ENCODE measurements around the gene TLR1.

TLR1 gene

GRCh38 chr4:38832624-38833528, 28.3 kb upstream of the TLR1 start:
- TF ChIP-seq CTCF (IDR thresholded peaks at IDR 0.05; ENCODE audit: insufficient read depth, low read length, missing control alignments) = no peak
- DNase-seq (ENCODE audit: low read depth, low spot score) = no peak
- ChIA-PET CTCF (interaction anchor here (1.3 to 2.6 kb wide), 3 partner anchors 23 to 34 kb away, joined by 4 to 7 read pairs (median 5); partner anchors contain the start of genes FAM114A1 and TLR1), POLR2A (no interaction called here)
- no peak overlapping the region for H3K4me3 ChIP-seq (ENCODE audit: low read depth, low read length)

DNA sequence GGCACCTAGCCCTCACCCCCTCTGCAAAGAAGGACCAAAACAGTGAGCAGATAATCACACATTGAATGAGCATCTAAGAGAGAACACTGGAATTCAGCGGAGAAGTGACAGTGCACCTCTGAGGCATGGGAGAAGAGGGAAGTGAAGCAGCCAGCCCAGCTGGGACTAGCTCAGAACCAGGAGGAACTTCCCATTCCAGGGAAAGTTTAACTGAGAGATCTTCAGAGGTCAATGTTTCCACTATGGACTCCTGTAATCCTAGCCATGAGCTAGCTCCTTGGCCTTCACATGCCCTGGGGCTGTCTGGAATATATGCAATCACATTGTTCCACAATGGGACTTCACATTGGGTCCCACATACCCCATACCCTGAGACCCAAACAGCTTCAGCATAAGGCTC, 27.6 kb upstream of the TLR1 start:
- no peak for TF ChIP-seq CTCF (IDR thresholded peaks at IDR 0.05; ENCODE audit: insufficient read depth, low read length, missing control alignments)
- CTCF ChIA-PET = interaction anchor here (2.6 to 3.5 kb wide), 2 partner anchors 28 kb away, joined by 7 to 10 read pairs; partner anchors contain the start of gene TLR1
- POLR2A ChIA-PET = no interaction called here
- no peak overlapping the region for H3K4me3 ChIP-seq (ENCODE audit: low read depth, low read length)
- no peak for DNase-seq (ENCODE audit: low read depth, low spot score)

GRCh38 chr4:38831653-38832052, 27.1 kb upstream of the TLR1 start:
- TF ChIP-seq CTCF (IDR thresholded peaks at IDR 0.05; ENCODE audit: insufficient read depth, low read length, missing control alignments) = no peak
- no peak overlapping the region for H3K4me3 ChIP-seq (ENCODE audit: low read depth, low read length)
- ChIA-PET CTCF (interaction anchor here (0.6 to 3.5 kb wide), 4 partner anchors 28 to 47 kb away, joined by 3 to 10 read pairs (median 5); partner anchors contain the start of gene TLR1), POLR2A (no interaction called here)
- DNase-seq (ENCODE audit: low read depth, low spot score) = peak; percentile 94

DNA sequence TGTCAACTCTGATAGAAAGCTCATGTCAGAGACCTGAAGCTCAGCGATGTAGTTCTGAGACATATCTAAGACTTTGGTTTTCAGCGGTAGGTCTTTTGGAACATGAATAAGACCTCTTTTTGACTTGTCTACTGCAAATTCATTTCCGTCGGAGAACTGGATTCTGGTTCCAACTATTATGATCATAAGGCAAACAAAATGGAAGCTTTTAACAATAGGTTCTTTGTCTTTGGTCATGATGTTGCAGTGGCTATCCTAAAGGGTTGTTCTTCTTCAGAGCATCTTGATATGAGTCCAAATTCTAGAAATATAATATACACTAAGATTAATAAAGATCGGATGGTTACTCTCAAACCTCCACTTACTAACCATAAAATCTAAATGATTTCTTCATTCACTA, 24.6 kb upstream of the TLR1 start:
- POLR2A ChIA-PET = no interaction called here
- no peak for DNase-seq (ENCODE audit: low read depth, low spot score)
- CTCF ChIA-PET = interaction anchor here (1.3 to 3.5 kb wide), 3 partner anchors 25 to 46 kb away, joined by 3 to 10 read pairs (median 4); partner anchors contain the start of gene TLR10
- H3K4me3 ChIP-seq (ENCODE audit: low read depth, low read length) = no peak overlapping the region
- TF ChIP-seq CTCF (IDR thresholded peaks at IDR 0.05; ENCODE audit: insufficient read depth, low read length, missing control alignments) = no peak

DNA sequence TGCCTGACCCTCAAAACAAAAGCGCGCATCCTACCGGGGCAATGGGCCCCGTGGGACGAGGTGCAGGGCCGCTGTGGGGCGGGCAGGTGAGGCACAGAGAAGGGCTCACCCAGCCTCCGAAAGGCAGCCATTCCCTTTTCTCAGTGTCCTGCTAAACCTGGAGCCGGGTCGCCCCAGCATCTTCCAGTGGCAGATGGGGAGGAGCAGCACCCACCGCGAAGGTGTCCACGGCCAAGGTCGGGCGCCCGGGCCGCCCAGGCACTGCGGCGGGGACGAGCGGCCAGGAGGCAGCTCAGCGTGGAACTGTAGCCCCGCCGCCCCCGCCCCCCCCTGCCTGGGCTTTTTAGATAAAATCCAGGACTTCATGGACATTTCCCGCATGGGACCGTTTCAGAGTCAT, 19.2 kb upstream of the TLR1 start:
- no peak for DNase-seq (ENCODE audit: low read depth, low spot score)
- no peak for TF ChIP-seq CTCF (IDR thresholded peaks at IDR 0.05; ENCODE audit: insufficient read depth, low read length, missing control alignments)
- ChIA-PET CTCF (no interaction called here), POLR2A (no interaction called here)
- H3K4me3 ChIP-seq (ENCODE audit: low read depth, low read length) = no peak overlapping the region

GRCh38 chr4:38822748-38823303, 18.2 kb upstream of the TLR1 start:
- TF ChIP-seq CTCF (IDR thresholded peaks at IDR 0.05; ENCODE audit: insufficient read depth, low read length, missing control alignments) = no peak
- POLR2A ChIA-PET = no interaction called here
- DNase-seq (ENCODE audit: low read depth, low spot score) = no peak
- H3K4me3 ChIP-seq (ENCODE audit: low read depth, low read length) = no peak overlapping the region
- CTCF ChIA-PET = interaction anchor here (1.4 kb wide), 1 partner anchor 18 kb away, joined by 7 read pairs; the partner anchor contains the start of gene TLR1
